ENCODE data around the gene CDC14B. TPM values are rescaled to one million over a fixed set of nuclear protein-coding genes. Genes with fewer than 3 reads are reported as not detected.

CDC14B gene
- total RNA-seq, 1 donor from 2014 or later = 29.2 TPM

- Mint-ChIP-seq H3K36me3 (ENCODE audit: low read depth) (no peaks in the 10 kb centered on the region), H3K4me3 (no peak overlapping the region), H3K4me1 (peaks cover 22% of the 10 kb centered on the region), H3K9me3 (no peaks in the 10 kb centered on the region), H3K27me3 (ENCODE audit: low read depth) (no peaks in the 10 kb centered on the region), H3K27ac (ENCODE audit: unreplicated experiment) (no peak overlapping the region)
- TF ChIP-seq, protein P1, sequence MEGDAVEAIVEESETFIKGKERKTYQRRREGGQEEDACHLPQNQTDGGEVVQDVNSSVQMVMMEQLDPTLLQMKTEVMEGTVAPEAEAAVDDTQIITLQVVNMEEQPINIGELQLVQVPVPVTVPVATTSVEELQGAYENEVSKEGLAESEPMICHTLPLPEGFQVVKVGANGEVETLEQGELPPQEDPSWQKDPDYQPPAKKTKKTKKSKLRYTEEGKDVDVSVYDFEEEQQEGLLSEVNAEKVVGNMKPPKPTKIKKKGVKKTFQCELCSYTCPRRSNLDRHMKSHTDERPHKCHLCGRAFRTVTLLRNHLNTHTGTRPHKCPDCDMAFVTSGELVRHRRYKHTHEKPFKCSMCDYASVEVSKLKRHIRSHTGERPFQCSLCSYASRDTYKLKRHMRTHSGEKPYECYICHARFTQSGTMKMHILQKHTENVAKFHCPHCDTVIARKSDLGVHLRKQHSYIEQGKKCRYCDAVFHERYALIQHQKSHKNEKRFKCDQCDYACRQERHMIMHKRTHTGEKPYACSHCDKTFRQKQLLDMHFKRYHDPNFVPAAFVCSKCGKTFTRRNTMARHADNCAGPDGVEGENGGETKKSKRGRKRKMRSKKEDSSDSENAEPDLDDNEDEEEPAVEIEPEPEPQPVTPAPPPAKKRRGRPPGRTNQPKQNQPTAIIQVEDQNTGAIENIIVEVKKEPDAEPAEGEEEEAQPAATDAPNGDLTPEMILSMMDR (conservative IDR thresholded peaks at IDR 0.05) = no peak
- no peak for DNase-seq (ENCODE audit: low read depth, low spot score)
These were observed 44.7 kb downstream of the CDC14B start for GRCh38 chr9:96574931-96575351.

- DNase-seq (ENCODE audit: low read depth, low spot score) = no peak
- Mint-ChIP-seq H3K4me1 (peaks cover 19% of the 10 kb centered on the region), H3K27ac (ENCODE audit: unreplicated experiment) (no peak overlapping the region)
These were observed 45.2 kb downstream of the CDC14B start for GRCh38 chr9:96574455-96574854.

DNA sequence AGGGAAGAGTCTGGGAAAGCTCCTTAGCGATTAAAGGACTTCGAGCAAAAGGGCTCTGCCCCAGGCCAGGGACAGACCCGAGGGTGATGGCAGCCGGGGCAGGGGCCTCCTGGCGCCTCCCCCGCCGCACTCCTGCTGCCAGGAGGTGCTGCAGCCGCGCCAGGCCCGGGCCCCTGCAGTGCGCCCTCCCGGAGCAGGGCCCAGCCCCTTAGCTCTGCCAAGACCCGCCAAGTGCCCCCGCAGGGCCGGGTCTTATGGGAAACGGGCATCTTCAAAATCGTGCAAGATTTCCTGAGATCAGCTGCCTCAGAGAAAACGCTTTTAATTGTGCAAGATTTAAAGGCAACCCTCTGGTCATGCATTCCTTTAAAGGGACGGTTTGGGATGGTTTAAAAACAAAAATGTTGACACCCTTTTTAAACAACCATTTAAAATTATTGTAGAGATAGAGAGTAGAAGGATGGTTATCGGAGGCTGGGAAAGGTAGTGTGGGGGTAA lies 52.4 kb downstream of the CDC14B start:
- H3K4me1 Mint-ChIP-seq = peaks cover 13% of the 10 kb centered on the region
- no peak overlapping the region for H3K27ac Mint-ChIP-seq (ENCODE audit: unreplicated experiment)
- TF ChIP-seq, protein P1 (conservative IDR thresholded peaks at IDR 0.05) = no peak
- H3K36me3 Mint-ChIP-seq (ENCODE audit: low read depth) = no peaks in the 10 kb centered on the region
- peaks cover 11% of the 10 kb centered on the region for H3K27me3 Mint-ChIP-seq (ENCODE audit: low read depth)
- DNase-seq (ENCODE audit: low read depth, low spot score) = no peak
- H3K9me3 Mint-ChIP-seq = no peaks in the 10 kb centered on the region
- H3K4me3 Mint-ChIP-seq = peak overlapping the region; percentile 79

More at GRCh38 chr9:96574455-96574854, 45.2 kb downstream of the CDC14B start:
- Mint-ChIP-seq H3K36me3 (ENCODE audit: low read depth) (no peaks in the 10 kb centered on the region), H3K27me3 (ENCODE audit: low read depth) (no peaks in the 10 kb centered on the region), H3K9me3 (no peaks in the 10 kb centered on the region), H3K4me3 (no peak overlapping the region)
- TF ChIP-seq, protein P1 (conservative IDR thresholded peaks at IDR 0.05) = no peak

- H3K27ac Mint-ChIP-seq (ENCODE audit: unreplicated experiment) = no peak overlapping the region
- TF ChIP-seq, protein P1 (conservative IDR thresholded peaks at IDR 0.05) = peak; percentile 68
- H3K27me3 Mint-ChIP-seq (ENCODE audit: low read depth) = peaks cover 11% of the 10 kb centered on the region
- H3K9me3 Mint-ChIP-seq = no peaks in the 10 kb centered on the region
- H3K4me1 Mint-ChIP-seq = peaks cover 13% of the 10 kb centered on the region
- peak; percentile 47 for DNase-seq (ENCODE audit: low read depth, low spot score)
- peak overlapping the region; percentile 78 for H3K4me3 Mint-ChIP-seq
- no peaks in the 10 kb centered on the region for H3K36me3 Mint-ChIP-seq (ENCODE audit: low read depth)
These were observed 53.0 kb downstream of the CDC14B start for GRCh38 chr9:96566498-96567202.

DNA sequence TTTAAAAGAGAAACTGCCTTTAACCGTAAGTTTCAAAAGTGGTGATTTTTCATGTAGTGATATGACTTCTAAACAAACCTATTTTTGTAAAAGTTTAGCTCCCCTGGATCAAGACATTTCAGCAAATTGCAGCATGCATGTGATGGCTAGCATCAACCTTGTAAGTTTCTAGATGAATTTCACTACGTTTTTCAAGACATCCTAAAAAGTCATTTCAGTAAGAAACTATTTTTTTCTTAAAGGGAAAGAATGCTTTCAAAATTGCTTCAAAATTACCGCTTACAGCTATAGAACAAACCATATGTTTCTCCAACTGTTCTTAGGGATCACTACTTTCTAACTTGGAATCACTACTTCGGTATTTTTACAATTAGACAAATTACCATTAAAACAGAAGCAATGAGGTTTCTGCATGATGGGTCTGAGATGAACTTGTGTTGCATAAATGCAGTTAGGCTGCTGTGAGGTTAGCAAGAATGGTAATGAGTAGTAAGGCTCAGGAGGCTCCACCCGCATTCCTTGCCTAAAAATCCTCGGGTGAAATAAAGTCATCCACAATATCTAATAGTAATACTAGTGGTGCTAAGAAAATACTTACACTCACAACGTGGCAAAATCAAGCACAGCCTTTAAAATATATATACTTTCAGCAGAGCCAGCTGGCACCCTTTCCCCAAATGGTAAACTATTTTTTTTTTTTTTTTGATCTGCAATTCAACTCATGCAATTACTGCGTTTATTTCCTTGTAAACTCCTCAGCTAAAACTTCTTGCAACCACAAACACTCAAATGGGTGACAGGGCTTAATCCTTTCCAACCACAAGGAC lies 53.8 kb downstream of the CDC14B start:
- H3K27ac Mint-ChIP-seq (ENCODE audit: unreplicated experiment) = no peak overlapping the region

More for the DNA sequence above, 53.8 kb downstream of the CDC14B start:
- DNase-seq (ENCODE audit: low read depth, low spot score) = no peak
- Mint-ChIP-seq H3K4me1 (peaks cover 13% of the 10 kb centered on the region), H3K4me3 (peak overlapping the region; percentile 78), H3K36me3 (ENCODE audit: low read depth) (no peaks in the 10 kb centered on the region), H3K27me3 (ENCODE audit: low read depth) (peaks cover 11% of the 10 kb centered on the region), H3K9me3 (no peaks in the 10 kb centered on the region)
- TF ChIP-seq, protein P1 (conservative IDR thresholded peaks at IDR 0.05) = no peak
